ENCODE measurements around the gene CES4A. TPM values are rescaled to one million over a fixed set of nuclear protein-coding genes. Genes with fewer than 3 reads are reported as not detected.

The CES4A gene
- total and polyA plus RNA-seq, 2 of the 13 experiments (the other 11 are each of a cell fraction or from before 2014, with no cell fraction given): 0.09 to 0.17 TPM

DNA sequence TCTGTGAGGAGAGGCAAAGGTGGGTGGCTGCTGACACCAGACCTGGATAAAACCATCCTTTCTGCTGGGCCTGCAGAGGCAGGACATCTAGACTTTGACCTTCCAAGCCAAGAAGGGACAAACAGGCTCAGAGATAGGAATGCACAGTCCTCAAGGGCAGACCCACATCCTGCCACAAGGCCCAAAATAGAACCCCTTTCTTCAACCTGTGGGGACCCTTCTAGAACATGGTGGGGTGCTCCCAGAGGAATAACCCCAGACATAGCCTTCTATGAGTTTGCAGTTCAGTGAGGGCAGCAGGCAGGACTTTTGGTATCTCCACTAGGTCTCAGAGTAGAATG is 36.8 kb downstream of the CES4A start (continued):
- TF ChIP-seq HES4 (CRISPR knock-in tag; IDR thresholded peaks at IDR 0.05; ENCODE audit: borderline replicate concordance) (no peak), KLF13 (CRISPR knock-in tag; IDR thresholded peaks at IDR 0.05) (no peak), SALL1 (CRISPR knock-in tag; IDR thresholded peaks at IDR 0.05) (peak; percentile 34; the same call in 1 of the 2 replicates), HNF4G (IDR thresholded peaks at IDR 0.05; ENCODE audit: borderline replicate concordance, low read depth, low read length) (peak; percentile 78), HNF4G (CRISPR knock-in tag; IDR thresholded peaks at IDR 0.05; ENCODE audit: borderline replicate concordance, low read depth) (no peak; the same call in 1 of the 2 replicates), ZNF160 (CRISPR knock-in tag; IDR thresholded peaks at IDR 0.05) (no peak), ZNF446 (CRISPR knock-in tag; IDR thresholded peaks at IDR 0.05) (no peak), ZFX (CRISPR knock-in tag; IDR thresholded peaks at IDR 0.05; ENCODE audit: low read depth) (peak; percentile 60), NR2F1 (CRISPR knock-in tag; IDR thresholded peaks at IDR 0.05) (peak in 1 of 2 experiments; percentile 16; a peak in 1 of 4 replicates), EP300 (IDR thresholded peaks at IDR 0.05; ENCODE audit: low read depth in 2 of 2, low read length in 2 of 2) (peak in 1 of 2 experiments; percentile 47; a peak in 2 of 4 replicates), EP300 (CRISPR knock-in tag; IDR thresholded peaks at IDR 0.05; ENCODE audit: borderline replicate concordance) (peak; percentile 36; the same call in 1 of the 2 replicates), SRSF9 (IDR thresholded peaks at IDR 0.05; ENCODE audit: borderline replicate concordance, insufficient read depth, low read depth, low read length, poor library complexity, severe bottlenecking) (no peak), RARG (CRISPR knock-in tag; IDR thresholded peaks at IDR 0.05; ENCODE audit: low read depth) (no peak), POGZ (CRISPR knock-in tag; IDR thresholded peaks at IDR 0.05) (peak; percentile 38; the same call in 1 of the 2 replicates), HOXA3 (CRISPR knock-in tag; IDR thresholded peaks at IDR 0.05) (0 out of 2 replicates have a peak, but pooled peaks have one; percentile 21), ZNF792 (CRISPR knock-in tag; IDR thresholded peaks at IDR 0.05) (peak; percentile 44; the same call in 1 of the 2 replicates), ZNF644 (CRISPR knock-in tag; IDR thresholded peaks at IDR 0.05; ENCODE audit: low read depth) (peak; percentile 63; the same call in 1 of the 2 replicates)
- TF ChIP-seq, protein P1, sequence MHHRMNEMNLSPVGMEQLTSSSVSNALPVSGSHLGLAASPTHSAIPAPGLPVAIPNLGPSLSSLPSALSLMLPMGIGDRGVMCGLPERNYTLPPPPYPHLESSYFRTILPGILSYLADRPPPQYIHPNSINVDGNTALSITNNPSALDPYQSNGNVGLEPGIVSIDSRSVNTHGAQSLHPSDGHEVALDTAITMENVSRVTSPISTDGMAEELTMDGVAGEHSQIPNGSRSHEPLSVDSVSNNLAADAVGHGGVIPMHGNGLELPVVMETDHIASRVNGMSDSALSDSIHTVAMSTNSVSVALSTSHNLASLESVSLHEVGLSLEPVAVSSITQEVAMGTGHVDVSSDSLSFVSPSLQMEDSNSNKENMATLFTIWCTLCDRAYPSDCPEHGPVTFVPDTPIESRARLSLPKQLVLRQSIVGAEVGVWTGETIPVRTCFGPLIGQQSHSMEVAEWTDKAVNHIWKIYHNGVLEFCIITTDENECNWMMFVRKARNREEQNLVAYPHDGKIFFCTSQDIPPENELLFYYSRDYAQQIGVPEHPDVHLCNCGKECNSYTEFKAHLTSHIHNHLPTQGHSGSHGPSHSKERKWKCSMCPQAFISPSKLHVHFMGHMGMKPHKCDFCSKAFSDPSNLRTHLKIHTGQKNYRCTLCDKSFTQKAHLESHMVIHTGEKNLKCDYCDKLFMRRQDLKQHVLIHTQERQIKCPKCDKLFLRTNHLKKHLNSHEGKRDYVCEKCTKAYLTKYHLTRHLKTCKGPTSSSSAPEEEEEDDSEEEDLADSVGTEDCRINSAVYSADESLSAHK (CRISPR knock-in tag; IDR thresholded peaks at IDR 0.05; ENCODE audit: borderline replicate concordance): no peak
- TF ChIP-seq, protein P2, sequence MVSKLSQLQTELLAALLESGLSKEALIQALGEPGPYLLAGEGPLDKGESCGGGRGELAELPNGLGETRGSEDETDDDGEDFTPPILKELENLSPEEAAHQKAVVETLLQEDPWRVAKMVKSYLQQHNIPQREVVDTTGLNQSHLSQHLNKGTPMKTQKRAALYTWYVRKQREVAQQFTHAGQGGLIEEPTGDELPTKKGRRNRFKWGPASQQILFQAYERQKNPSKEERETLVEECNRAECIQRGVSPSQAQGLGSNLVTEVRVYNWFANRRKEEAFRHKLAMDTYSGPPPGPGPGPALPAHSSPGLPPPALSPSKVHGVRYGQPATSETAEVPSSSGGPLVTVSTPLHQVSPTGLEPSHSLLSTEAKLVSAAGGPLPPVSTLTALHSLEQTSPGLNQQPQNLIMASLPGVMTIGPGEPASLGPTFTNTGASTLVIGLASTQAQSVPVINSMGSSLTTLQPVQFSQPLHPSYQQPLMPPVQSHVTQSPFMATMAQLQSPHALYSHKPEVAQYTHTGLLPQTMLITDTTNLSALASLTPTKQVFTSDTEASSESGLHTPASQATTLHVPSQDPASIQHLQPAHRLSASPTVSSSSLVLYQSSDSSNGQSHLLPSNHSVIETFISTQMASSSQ (IDR thresholded peaks at IDR 0.05; ENCODE audit: low read depth): no peak
- TF ChIP-seq, protein P2 (CRISPR knock-in tag; IDR thresholded peaks at IDR 0.05; ENCODE audit: borderline replicate concordance): no peak
- TF ChIP-seq, protein P3, sequence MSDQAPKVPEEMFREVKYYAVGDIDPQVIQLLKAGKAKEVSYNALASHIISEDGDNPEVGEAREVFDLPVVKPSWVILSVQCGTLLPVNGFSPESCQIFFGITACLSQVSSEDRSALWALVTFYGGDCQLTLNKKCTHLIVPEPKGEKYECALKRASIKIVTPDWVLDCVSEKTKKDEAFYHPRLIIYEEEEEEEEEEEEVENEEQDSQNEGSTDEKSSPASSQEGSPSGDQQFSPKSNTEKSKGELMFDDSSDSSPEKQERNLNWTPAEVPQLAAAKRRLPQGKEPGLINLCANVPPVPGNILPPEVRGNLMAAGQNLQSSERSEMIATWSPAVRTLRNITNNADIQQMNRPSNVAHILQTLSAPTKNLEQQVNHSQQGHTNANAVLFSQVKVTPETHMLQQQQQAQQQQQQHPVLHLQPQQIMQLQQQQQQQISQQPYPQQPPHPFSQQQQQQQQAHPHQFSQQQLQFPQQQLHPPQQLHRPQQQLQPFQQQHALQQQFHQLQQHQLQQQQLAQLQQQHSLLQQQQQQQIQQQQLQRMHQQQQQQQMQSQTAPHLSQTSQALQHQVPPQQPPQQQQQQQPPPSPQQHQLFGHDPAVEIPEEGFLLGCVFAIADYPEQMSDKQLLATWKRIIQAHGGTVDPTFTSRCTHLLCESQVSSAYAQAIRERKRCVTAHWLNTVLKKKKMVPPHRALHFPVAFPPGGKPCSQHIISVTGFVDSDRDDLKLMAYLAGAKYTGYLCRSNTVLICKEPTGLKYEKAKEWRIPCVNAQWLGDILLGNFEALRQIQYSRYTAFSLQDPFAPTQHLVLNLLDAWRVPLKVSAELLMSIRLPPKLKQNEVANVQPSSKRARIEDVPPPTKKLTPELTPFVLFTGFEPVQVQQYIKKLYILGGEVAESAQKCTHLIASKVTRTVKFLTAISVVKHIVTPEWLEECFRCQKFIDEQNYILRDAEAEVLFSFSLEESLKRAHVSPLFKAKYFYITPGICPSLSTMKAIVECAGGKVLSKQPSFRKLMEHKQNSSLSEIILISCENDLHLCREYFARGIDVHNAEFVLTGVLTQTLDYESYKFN (CRISPR knock-in tag; conservative IDR thresholded peaks at IDR 0.05): peak; percentile 51; the same call in 1 of the 2 replicates
